ENCODE measurements around the gene METTL14. TPM values are rescaled to one million over a fixed set of nuclear protein-coding genes. Genes with fewer than 3 reads are reported as not detected.

The METTL14 gene
- total RNA-seq, 1 experiment from 2014 or later, result 22.4 TPM

DNA sequence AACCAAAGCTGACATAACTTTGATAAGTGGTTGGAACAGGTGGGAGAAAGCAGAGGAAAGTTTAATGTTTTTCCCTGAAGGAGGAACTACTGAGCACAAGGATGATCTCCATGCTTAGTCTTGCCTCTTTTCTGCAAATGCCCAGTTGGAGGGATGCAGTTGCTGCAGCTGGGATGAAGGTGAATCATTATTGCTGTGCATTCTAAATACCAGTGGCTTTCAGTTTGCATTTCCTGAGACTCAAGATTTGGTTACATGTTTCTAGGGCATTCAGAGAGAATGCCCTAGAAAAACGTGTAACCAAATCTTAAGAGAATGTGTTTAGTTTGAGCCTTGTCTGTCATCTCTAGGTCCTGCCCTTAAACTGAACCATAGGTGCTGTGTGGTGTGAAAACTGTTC is 42.2 kb downstream of the METTL14 start:
- POLR2A ChIA-PET, result no interaction called here
- in situ Hi-C loops (cut with HindIII; ENCODE audit: low pct_unique_long_range_greater_than_20kb, low sequenced_read_pairs), result no loop called here

DNA sequence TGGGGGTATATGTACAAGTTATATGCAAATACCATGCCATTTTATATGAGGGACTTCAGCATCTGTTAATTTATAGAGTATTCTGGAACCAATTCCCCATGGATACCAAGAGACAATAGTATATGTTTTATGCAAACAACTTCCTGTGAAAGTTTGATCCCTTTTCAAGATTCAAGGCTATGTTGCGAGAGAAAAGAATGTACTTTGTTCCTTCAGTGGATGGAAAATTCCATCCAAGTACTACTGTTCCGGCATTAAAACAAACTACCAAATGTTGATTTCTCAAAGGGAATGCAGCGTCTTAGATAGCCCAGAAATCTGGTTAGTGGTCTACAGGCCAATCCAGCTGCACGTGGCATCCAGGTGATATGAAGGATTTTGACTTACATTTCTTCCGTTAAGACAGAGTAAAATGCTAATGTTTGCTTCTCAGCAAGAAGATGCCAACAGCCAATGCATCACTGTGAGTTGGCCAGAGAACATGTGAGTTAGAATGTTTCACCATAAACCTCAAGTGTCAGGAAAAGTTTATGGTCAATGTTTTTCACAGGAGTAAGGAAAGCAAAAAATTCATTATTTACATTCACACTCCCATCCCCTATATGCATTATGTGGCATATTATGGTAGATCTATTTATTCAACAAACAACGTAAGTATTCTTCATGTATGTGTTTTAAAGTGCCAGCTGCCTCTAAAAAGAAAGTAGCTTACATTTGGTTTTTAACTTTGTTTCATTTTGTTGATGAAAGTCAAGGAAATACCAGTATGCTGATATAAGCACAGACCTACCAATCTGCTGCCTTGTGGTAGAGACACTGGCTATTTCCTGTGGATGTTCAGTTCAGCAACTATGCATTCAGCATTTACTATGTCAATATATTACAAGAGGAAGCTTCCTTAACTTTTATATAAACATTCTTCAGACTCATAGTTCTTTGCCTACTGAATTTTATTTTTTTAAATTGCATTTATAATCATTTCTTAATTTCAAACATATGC is 44.4 kb downstream of the METTL14 start:
- ChIA-PET CTCF (interaction anchor here (0.6 kb wide), 1 partner anchor 46 kb away, joined by 3 read pairs; no protein-coding TSS in a partner anchor), POLR2A (no interaction called here)
- H3K4me3 ChIP-seq (ENCODE audit: low read depth in 2 of 2, low read length in 2 of 2), result no peak overlapping the region
- no peak for ATAC-seq
- intact Hi-C loops (cut with micrococcal nuclease; ENCODE audit: unreplicated experiment), result no loop called here
- no peak for TF ChIP-seq SIN3A (IDR thresholded peaks at IDR 0.05; ENCODE audit: borderline replicate concordance, insufficient read depth, low read depth, low read length)
- TF ChIP-seq TCF7L2 (IDR thresholded peaks at IDR 0.05; ENCODE audit: low read depth, low read length), result no peak
- TF ChIP-seq, protein P1, sequence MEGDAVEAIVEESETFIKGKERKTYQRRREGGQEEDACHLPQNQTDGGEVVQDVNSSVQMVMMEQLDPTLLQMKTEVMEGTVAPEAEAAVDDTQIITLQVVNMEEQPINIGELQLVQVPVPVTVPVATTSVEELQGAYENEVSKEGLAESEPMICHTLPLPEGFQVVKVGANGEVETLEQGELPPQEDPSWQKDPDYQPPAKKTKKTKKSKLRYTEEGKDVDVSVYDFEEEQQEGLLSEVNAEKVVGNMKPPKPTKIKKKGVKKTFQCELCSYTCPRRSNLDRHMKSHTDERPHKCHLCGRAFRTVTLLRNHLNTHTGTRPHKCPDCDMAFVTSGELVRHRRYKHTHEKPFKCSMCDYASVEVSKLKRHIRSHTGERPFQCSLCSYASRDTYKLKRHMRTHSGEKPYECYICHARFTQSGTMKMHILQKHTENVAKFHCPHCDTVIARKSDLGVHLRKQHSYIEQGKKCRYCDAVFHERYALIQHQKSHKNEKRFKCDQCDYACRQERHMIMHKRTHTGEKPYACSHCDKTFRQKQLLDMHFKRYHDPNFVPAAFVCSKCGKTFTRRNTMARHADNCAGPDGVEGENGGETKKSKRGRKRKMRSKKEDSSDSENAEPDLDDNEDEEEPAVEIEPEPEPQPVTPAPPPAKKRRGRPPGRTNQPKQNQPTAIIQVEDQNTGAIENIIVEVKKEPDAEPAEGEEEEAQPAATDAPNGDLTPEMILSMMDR (IDR thresholded peaks at IDR 0.05), result no peak
- TF ChIP-seq, protein P2, sequence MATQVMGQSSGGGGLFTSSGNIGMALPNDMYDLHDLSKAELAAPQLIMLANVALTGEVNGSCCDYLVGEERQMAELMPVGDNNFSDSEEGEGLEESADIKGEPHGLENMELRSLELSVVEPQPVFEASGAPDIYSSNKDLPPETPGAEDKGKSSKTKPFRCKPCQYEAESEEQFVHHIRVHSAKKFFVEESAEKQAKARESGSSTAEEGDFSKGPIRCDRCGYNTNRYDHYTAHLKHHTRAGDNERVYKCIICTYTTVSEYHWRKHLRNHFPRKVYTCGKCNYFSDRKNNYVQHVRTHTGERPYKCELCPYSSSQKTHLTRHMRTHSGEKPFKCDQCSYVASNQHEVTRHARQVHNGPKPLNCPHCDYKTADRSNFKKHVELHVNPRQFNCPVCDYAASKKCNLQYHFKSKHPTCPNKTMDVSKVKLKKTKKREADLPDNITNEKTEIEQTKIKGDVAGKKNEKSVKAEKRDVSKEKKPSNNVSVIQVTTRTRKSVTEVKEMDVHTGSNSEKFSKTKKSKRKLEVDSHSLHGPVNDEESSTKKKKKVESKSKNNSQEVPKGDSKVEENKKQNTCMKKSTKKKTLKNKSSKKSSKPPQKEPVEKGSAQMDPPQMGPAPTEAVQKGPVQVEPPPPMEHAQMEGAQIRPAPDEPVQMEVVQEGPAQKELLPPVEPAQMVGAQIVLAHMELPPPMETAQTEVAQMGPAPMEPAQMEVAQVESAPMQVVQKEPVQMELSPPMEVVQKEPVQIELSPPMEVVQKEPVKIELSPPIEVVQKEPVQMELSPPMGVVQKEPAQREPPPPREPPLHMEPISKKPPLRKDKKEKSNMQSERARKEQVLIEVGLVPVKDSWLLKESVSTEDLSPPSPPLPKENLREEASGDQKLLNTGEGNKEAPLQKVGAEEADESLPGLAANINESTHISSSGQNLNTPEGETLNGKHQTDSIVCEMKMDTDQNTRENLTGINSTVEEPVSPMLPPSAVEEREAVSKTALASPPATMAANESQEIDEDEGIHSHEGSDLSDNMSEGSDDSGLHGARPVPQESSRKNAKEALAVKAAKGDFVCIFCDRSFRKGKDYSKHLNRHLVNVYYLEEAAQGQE (IDR thresholded peaks at IDR 0.05; ENCODE audit: insufficient read depth in 1 of 2, low read depth in 2 of 2, low read length in 1 of 2), result no peak
- TF ChIP-seq POLR2AphosphoS5 (IDR thresholded peaks at IDR 0.05; ENCODE audit: low read depth, low read length), result no peak
- no peak overlapping the region for H3K27ac ChIP-seq (ENCODE audit: low read length)
- no peaks in the 10 kb centered on the region for H3K4me1 ChIP-seq (ENCODE audit: control insufficient read depth, insufficient read depth, low read length)
- no peaks in the 10 kb centered on the region for H3K27me3 ChIP-seq (ENCODE audit: control insufficient read depth, insufficient read depth, low read length)
- no TSS peak for BruUV-seq (replicated peaks)
- H3K9me3 ChIP-seq (ENCODE audit: control insufficient read depth, insufficient read depth, low read depth, low read length), result no peaks in the 10 kb centered on the region
- in situ Hi-C loops (cut with HindIII; ENCODE audit: low pct_unique_long_range_greater_than_20kb, low sequenced_read_pairs), result no loop called here
- DNase-seq (ENCODE audit: low read depth, low spot score), result no peak
- no peaks in the 10 kb centered on the region; the same call in 1 of the 2 replicates for H3K36me3 ChIP-seq (ENCODE audit: control insufficient read depth, insufficient read depth, low read length)

More for the DNA sequence above, 42.2 kb downstream of the METTL14 start:
- no peaks in the 10 kb centered on the region for H3K4me1 ChIP-seq (ENCODE audit: control insufficient read depth, insufficient read depth, low read length)
- TF ChIP-seq, protein P2 (IDR thresholded peaks at IDR 0.05; ENCODE audit: insufficient read depth in 1 of 2, low read depth in 2 of 2, low read length in 1 of 2), result no peak
- TF ChIP-seq POLR2AphosphoS5 (IDR thresholded peaks at IDR 0.05; ENCODE audit: low read depth, low read length) (no peak), TCF7L2 (IDR thresholded peaks at IDR 0.05; ENCODE audit: low read depth, low read length) (no peak), SIN3A (IDR thresholded peaks at IDR 0.05; ENCODE audit: borderline replicate concordance, insufficient read depth, low read depth, low read length) (no peak)
- TF ChIP-seq, protein P1 (IDR thresholded peaks at IDR 0.05), result no peak
- H3K9me3 ChIP-seq (ENCODE audit: control insufficient read depth, insufficient read depth, low read depth, low read length), result no peaks in the 10 kb centered on the region
- intact Hi-C loops (cut with micrococcal nuclease; ENCODE audit: unreplicated experiment), result no loop called here
- no TSS peak for BruUV-seq (replicated peaks)
- CTCF ChIA-PET, result no interaction called here
- no peak for DNase-seq (ENCODE audit: low read depth, low spot score)
- no peaks in the 10 kb centered on the region for H3K27me3 ChIP-seq (ENCODE audit: control insufficient read depth, insufficient read depth, low read length)
- H3K27ac ChIP-seq (ENCODE audit: low read length), result no peak overlapping the region
- ATAC-seq, result no peak
- no peaks in the 10 kb centered on the region; the same call in 1 of the 2 replicates for H3K36me3 ChIP-seq (ENCODE audit: control insufficient read depth, insufficient read depth, low read length)
- no peak overlapping the region for H3K4me3 ChIP-seq (ENCODE audit: low read depth in 2 of 2, low read length in 2 of 2)

Data from Panc1 (cell line).